Renal pelvis (tissue), 4 donors: ENCODE measurements around the gene LDB2. TPM values are rescaled to one million over a fixed set of nuclear protein-coding genes. Genes with fewer than 3 reads are reported as not detected.

Source experiments
- DNase-seq: peaks from one replicate; pipeline ENCODE4 v3.0.0-alpha.2; 2013
- polyA plus RNA-seq, 3 donors: library from polyadenylated mRNA; unstranded; fragments of 120-200 nt; gene quantifications; one replicate each; pipeline ENCODE4 v1.2.1, GENCODE V29; 2013; ENCODE audit not compliant: insufficient read length in 3 of 3

The LDB2 gene
- polyA plus RNA-seq, 3 donors = 72.0 to 79.8 (median 78.2) TPM

DNA sequence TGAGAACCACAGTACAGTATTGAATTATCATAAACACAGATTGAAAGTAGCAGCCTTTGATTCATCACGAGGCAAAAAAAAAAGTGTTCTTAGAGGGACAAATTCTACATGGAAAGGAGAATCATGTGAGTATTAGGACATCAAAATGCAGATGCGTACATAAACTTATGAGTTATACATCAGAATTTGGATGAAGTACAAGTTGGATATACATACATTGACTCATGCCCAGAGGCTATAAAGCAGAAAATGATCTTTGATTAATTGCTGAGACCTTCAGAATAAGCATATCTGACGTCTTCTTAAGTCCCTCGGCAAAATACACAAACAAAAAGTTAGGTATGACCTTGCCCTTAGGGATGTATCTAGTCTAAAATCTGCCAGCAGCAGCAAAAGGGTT lies 206.4 kb downstream of the LDB2 start:
- DNase-seq = no peak

- no peak for DNase-seq
These were observed 207.0 kb downstream of the LDB2 start for GRCh38 chr4:16691450-16691849.

DNA sequence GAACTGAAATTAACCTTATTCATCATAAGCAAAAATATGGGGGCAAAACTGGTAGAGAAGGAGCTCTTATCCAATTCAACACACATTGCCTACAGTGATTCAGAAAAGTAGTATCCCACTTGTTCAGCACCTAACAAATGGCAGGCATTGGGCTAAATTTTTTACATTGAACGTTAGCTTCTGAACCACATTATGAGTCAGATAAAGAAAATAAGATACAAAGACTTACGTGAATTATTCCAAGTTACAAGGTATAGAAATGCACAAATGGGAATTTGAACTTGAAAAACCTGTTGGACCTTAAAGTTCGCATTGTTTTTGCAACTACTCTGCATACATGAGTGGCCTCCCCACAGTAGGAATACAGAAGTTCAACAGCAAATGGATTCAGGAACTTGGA lies 210.6 kb downstream of the LDB2 start:
- DNase-seq = no peak

GRCh38 chr4:16687011-16687410 lies 211.4 kb downstream of the LDB2 start:
- DNase-seq = no peak

DNA sequence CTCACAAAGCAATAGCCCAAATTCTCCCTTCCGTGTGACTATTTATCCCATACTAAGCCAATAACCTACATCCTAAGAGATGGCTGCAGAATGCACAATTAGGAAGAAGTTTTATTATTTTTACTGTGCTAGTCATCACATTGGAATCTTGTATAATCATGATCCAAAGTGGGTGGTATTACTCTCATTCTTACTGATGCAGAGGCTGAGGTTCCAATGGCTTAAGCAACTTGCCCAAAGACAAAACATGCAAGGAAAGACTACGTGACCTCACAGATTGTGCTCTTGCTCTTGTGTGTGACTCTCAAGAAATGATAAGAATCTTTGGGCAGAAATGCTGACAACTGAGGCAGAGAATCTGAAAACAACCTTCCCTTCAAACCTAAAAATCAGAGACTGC lies 212.2 kb downstream of the LDB2 start:
- no peak for DNase-seq

DNA sequence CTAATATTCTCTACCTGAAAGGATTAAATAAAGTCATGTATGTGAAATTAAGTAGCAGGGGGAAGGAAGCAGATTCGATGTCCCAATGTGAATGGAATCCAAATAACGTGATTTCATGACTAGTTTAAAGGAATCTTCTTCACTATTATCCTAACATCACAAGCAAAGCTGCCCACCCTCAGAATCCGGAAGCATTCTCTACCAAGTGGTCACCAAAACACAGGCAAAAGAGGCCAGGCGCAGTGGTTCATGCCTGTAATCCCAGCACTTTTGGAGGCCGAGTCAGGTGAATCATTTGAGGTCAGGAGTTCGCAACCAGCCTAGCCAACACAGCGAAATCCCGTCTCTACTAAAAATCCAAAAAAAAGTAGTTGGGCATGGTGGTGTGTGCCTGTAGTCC lies 212.9 kb downstream of the LDB2 start:
- DNase-seq = no peak

GRCh38 chr4:16684935-16685334 lies 213.5 kb downstream of the LDB2 start:
- no peak for DNase-seq

DNA sequence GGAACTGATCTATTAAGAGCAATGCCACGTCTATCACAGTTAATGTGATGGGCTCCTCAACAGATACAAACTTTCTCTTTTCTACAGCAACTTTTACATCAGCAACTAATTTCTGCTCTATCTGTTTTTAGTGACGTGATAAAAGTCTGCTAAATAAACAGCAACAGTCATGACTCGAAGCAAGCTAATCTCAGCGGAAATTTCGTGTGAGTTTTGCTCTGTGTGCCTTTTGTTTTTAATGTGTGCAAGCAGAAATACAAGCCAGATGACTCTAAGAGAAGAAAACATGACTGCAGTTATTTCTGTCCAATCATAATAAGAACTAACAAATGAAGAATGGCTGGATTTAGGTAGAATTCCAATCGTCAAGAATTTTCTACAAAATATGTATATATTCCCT lies 214.3 kb downstream of the LDB2 start:
- no peak for DNase-seq

GRCh38 chr4:16682975-16683374 lies 215.5 kb downstream of the LDB2 start:
- DNase-seq = no peak

- no peak for DNase-seq
These were observed 221.2 kb downstream of the LDB2 start for GRCh38 chr4:16677001-16677944.

DNA sequence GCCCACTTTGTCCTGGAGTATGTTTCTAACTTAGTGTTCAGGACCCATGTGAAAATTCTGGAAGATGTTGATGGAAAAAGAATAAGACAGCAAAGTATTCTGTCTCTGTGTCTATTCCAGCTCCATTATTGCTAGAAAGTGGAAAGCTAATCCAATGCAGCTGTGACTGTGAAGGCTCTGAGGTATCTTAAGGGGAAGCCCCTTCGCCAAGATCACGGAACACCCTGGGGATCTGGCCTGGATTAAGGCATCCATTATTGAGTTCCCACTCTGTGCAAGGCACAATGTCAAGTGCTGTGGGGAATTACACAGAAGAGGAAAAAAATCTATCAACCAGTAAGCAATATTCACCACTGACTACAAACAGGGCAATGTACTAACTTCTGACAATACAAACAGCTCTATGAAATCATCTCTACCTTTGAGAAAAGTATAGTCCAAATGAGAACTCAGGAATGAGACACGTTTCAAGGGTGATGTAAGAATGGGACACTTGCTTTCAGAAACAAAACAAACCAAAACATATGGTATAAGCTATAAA lies 222.1 kb downstream of the LDB2 start:
- no peak for DNase-seq

- no peak for DNase-seq
These were observed 224.4 kb downstream of the LDB2 start for GRCh38 chr4:16674082-16674481.

GRCh38 chr4:16672421-16672820 lies 226.0 kb downstream of the LDB2 start:
- DNase-seq = no peak

DNA sequence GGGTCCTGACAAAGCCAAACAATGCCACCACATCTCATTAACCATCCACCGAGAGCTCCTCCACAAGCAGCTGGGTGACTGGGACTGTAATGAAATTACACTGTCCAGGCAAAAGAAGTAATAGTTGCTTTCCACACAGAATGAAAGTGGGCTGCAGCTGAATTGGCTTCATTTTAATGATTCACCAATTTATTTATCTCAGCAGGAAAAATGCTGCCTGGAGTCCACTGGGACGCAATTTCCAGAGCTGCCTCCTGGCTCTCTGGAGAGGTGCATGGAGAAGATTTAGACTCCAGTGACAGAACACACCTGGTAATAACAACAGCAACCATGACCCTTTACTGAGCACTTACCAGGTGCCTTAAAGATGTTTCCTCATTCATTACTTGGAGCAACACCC lies 226.7 kb downstream of the LDB2 start:
- no peak for DNase-seq

DNA sequence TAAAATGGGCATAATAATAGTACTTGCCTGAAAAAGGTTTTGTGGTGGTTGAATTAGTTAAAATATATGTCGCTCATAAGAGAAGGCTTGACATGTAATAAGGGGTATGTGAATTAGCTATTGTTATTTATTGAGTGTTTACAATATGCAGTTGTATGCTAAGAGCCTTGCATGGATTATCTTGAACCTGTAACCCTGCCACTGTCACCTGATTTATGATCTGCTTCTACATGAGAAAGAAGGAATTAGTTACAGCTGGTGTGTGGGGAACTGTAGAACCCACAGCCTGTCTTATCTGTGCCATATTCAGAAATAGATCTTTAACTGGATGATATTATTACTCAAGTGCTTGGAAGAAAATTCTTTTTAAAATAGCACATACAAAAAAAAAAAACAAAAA lies 227.7 kb downstream of the LDB2 start:
- no peak for DNase-seq

- DNase-seq = no peak
These were observed 229.4 kb downstream of the LDB2 start for GRCh38 chr4:16669036-16669435.

DNA sequence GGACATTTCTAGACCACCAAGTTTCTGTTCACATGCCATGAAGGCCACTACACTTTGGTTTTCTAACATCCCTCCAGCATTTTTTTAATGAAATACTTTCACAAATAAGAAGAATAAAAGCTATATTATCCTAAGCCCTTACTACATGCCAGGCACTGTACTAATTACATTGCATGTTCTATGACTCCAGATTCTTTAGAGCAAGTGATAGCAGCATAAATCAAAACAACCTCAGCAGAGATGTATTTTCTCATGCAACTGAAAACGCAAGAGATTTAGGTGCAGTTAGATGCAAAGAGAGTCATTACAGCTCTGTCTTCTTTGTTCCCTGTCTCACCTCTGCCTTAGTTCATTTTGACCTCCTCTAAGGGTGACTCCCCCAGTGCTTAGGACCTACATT lies 230.0 kb downstream of the LDB2 start:
- no peak for DNase-seq

- DNase-seq = no peak
These were observed 231.0 kb downstream of the LDB2 start for GRCh38 chr4:16667464-16667863.

GRCh38 chr4:16665942-16666551 lies 232.4 kb downstream of the LDB2 start:
- no peak for DNase-seq

DNA sequence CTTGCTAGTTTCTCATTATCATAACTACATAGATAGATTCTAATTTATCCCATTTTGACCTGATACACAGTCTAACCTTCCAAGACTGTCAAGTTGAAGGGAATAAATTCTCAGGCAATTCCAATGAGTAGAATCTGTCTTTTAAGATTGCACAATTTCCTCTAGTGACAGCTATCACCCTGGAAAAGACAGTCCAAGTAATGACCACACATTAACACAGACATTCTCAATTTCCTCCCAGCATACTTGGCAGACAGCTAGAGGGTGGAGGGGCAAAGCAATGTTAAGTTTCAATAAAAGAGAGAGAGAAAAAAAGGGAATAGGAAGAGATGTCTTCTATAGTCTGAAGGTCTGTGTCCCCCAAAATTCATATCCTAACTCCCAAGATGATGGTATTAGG lies 234.7 kb downstream of the LDB2 start:
- DNase-seq = no peak

DNA sequence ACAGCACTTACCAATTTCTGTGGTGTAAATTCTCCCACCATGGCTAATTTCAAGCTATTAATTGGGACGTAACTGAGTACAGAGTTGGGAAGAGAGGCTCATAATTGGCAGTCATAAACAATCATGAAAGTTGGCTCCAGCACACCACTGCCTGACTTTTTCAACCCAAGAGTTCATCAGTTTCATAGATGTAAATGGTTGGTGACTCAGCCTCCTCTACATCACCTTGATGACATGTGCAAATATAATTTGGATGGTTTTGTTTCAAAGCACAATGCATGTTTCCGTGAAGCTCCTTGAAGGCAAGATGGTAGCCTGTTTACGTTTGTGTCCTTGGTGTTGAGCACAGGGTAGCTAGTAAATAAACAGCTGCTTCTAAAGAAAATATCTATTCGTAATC lies 235.1 kb downstream of the LDB2 start:
- no peak for DNase-seq

DNA sequence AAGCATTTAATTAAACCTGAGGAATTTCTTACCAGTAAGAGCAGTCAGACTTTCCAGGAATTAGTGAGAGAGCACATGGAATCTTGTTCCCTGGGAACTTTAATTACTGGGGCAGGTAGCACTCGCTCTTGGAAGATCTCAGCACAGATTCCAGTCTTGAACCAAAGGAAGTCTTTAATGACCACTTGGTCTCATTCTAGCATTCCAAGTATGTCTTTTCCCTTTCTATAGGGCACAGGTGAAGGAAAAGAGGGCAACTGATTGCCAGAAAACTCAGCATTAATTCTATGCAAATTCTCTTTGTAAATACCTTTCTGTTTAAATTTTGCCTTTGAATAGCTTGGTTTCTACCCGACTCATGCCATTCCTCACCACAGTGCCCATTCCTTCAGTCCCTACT lies 236.6 kb downstream of the LDB2 start:
- no peak for DNase-seq

DNA sequence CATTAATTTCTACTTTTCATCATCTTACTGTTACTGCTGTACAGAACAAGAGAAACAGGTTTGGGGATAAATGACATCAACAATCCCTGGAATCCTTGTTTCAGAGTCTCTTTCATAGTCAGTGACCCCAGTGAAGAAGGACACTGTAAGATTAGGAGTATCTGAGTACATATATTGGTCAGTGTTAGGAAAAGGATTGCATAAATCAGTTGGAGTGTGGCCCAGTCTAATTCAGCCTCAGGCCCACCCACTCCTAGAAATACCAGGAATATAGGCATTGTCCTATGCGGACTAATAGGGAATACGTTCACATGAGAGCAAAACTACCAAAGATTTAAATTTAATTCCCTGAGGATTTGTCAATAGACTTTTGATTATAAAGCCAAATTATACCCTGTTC lies 237.8 kb downstream of the LDB2 start:
- DNase-seq = no peak
